Muscle layer of colon (tissue), 2 donors: ENCODE measurements around the gene MFSD1.

Source experiments
- H3K27ac ChIP-seq: one replicate; pipeline ENCODE4 v1.7.0; 2013; ENCODE audit warnings: low read depth, mild to moderate bottlenecking, low read length, moderate library complexity
- H3K27me3 ChIP-seq, 2 donors: one replicate each; pipeline ENCODE4 v1.7.0; 2013; ENCODE audit warnings: low read length in 2 of 2, mild to moderate bottlenecking in 2 of 2; ENCODE audit not compliant: insufficient read depth in 2 of 2, control insufficient read depth in 1 of 2
- H3K36me3 ChIP-seq: one replicate; pipeline ENCODE4 v1.7.0; 2013; ENCODE audit warnings: mild to moderate bottlenecking, low read length; ENCODE audit not compliant: insufficient read depth
- H3K4me1 ChIP-seq: one replicate; pipeline ENCODE4 v1.7.0; 2013; ENCODE audit warnings: mild to moderate bottlenecking, low read length; ENCODE audit not compliant: insufficient read depth
- H3K4me3 ChIP-seq, 2 donors: one replicate each; pipeline ENCODE4 v1.7.0; 2013; ENCODE audit warnings: low read length in 2 of 2, low read depth in 1 of 2, mild to moderate bottlenecking in 1 of 2, moderate library complexity in 1 of 2
- H3K9ac ChIP-seq: one replicate; pipeline ENCODE4 v1.7.0; 2013; ENCODE audit warnings: low read length
- H3K9me3 ChIP-seq: one replicate; pipeline ENCODE4 v1.7.0; 2013; ENCODE audit warnings: mild to moderate bottlenecking, low read length
- donor health status: abdominal sarcoma.
- donor health status: Adenocarcinoma of cecum.

Gene MFSD1

DNA sequence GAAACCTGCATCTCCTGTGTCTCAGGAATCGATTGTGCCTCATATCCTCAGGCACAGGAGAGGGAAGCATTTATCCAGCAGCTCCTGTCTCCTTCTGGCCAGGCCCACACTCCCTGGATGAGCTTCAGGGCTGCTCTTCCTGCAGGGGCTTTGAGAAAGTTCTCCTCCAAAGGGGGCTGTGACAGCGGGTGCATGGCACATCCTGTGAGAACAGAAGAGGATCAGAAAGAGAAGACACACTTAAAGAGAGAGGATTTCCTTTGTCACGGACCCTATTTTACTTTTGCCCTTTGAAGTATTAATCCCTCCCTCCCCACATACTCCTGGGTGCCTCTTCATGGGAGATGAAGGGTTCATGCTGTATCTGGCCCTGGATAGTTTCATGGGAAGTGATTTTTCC lies 46.0 kb downstream of the MFSD1 start:
- no peak overlapping the region for H3K9ac ChIP-seq
- H3K27ac ChIP-seq: no peak overlapping the region
- H3K36me3 ChIP-seq: no peaks in the 10 kb centered on the region
- H3K4me1 ChIP-seq: no peaks in the 10 kb centered on the region
- no peaks in the 10 kb centered on the region for H3K27me3 ChIP-seq
- H3K4me3 ChIP-seq: no peak overlapping the region
- H3K9me3 ChIP-seq: no peaks in the 10 kb centered on the region

DNA sequence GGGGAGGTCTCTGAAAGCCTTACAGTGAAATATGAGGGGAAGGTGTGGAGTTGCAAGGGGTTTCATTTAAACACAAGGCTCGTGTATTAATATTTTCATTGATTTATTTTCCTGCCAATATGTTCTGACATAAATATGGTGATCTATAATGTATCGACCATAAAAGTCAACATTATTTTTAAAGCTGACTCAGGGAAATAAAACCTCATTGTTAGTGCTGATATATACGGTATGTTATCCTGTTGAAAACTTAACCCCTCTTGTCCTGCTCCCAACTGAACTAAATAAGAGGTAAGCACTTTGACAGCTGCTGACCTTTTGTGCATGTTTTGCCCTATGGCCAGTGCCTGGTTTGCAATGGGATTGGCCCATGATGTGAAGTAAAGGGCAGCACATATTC lies 47.9 kb downstream of the MFSD1 start:
- Histone ChIP-seq H3K4me3 (no peak overlapping the region), H3K27ac (no peak overlapping the region), H3K27me3 (no peaks in the 10 kb centered on the region), H3K4me1 (no peaks in the 10 kb centered on the region), H3K9ac (no peak overlapping the region), H3K36me3 (no peaks in the 10 kb centered on the region), H3K9me3 (no peaks in the 10 kb centered on the region)

DNA sequence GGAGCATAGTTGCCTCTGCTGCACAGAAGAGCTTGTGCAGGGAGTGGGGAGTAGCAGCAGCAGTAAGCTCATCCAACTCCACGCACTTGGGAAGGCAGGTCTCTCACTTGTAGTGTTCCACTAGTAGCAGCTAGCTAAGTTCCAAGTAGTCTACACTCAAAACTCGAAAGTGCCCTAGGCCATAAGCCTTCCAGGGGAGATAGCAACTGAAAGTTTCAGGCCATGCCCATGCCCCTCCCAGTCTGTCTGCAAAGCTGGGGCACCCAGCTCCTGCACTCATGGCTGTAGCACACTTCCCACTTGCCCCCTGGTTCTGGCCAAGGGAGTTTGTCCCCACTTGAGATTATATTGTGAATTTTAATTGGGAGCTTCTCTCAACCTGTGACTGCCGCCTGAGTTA lies 57.5 kb downstream of the MFSD1 start:
- Histone ChIP-seq H3K4me1 (no peaks in the 10 kb centered on the region), H3K36me3 (no peaks in the 10 kb centered on the region), H3K9me3 (no peaks in the 10 kb centered on the region), H3K27ac (no peak overlapping the region), H3K4me3 (no peak overlapping the region), H3K9ac (no peak overlapping the region), H3K27me3 (no peaks in the 10 kb centered on the region)

DNA sequence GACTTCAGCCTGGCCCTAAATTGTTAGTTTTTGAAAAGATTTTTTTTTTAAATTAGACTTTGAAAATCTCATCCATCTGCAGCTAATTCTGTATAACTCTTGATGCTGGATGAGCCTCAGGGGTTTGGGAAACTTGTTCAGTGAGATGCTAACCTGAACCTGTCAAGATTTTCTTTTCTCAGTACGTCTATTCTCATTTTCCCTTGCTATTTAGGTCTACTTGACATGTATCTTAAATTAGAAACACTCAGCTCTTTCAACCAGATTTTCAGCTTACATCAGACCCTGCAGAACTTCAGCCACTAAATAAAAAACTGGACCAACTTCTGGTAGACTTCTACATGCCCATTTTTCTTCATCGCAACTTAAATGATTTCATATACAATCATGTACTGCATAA lies 61.4 kb downstream of the MFSD1 start:
- H3K9ac ChIP-seq: no peak overlapping the region
- no peak overlapping the region for H3K27ac ChIP-seq
- no peaks in the 10 kb centered on the region for H3K36me3 ChIP-seq
- no peak overlapping the region for H3K4me3 ChIP-seq
- no peaks in the 10 kb centered on the region for H3K4me1 ChIP-seq
- H3K9me3 ChIP-seq: no peaks in the 10 kb centered on the region
- H3K27me3 ChIP-seq: no peaks in the 10 kb centered on the region

DNA sequence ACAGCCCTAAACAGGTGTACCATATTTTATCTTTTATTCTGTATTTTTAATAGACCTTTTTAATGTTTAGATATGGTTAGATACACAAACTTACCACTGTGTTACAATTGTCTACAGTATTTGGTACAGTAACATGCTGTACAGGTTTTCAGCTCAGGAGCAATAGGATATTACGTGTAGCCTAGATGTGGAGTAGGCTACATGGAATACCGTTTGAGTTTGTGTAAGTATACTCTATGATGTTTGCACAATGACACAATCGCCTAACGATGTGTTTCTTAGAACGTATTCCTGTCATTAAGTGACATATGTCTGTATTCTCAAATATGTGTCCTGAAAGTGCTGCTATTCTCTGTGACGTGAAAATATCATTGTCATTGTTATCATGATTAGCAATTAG lies 62.6 kb downstream of the MFSD1 start:
- H3K27me3 ChIP-seq: no peaks in the 10 kb centered on the region

DNA sequence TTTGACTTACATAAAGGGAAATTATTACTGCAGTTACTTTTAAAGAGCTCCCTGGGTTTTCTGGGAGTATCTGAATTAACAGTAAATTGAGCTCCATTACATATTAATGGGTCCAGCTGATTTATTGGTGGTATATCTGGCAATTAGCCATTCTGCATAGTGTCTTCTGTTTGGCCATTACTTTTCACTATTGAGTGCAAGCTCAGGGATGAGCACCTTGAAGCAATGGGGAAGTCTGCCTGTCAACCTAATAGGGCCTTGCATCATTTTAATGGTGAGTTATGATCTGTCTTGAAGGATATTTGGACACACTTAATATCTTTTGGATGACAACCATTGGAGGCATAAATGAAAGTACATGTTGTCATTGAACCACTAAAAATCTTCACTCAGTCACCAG lies 73.8 kb downstream of the MFSD1 start:
- Histone ChIP-seq H3K9ac (no peak overlapping the region), H3K9me3 (no peaks in the 10 kb centered on the region), H3K27me3 (no peaks in the 10 kb centered on the region), H3K36me3 (no peaks in the 10 kb centered on the region), H3K27ac (no peak overlapping the region), H3K4me1 (no peaks in the 10 kb centered on the region), H3K4me3 (no peak overlapping the region)

More for the DNA sequence above, 62.6 kb downstream of the MFSD1 start:
- Histone ChIP-seq H3K36me3 (no peaks in the 10 kb centered on the region), H3K4me3 (no peak overlapping the region), H3K27ac (no peak overlapping the region), H3K9me3 (no peaks in the 10 kb centered on the region), H3K9ac (no peak overlapping the region), H3K4me1 (no peaks in the 10 kb centered on the region)
